Inflammatory macrophage treated with lipopolysaccharide for 4 hours (primary cell): ENCODE results near the gene ZNF660.

Source experiments
- DNase-seq: peaks from one replicate; pipeline ENCODE4 v3.0.0-alpha.2; 2020

ZNF660 gene

GRCh38 chr3:44642337-44642736, 57.6 kb downstream of the ZNF660 start:
- no peak for DNase-seq

- no peak for DNase-seq
These were observed 58.3 kb downstream of the ZNF660 start for GRCh38 chr3:44643024-44643423.

DNA sequence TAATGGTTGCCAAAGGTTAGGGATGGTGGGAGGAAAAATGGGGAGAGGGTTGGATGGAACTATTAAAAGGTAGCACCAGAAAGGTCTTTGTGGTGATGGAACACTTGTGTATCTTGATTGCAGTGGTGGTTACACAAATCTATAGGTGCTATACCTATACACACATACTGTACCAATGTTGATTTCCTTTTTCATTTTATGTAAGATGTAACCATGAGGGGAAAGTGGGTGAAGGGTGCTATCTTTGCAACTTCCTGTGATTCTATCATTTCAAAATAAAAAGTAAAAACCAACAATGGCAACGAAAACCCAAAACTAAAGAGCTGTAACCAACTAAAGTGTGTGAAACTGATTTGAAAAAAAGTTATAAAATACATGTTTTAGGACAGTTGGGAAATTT, 63.0 kb downstream of the ZNF660 start:
- no peak for DNase-seq

GRCh38 chr3:44648564-44649229, 63.9 kb downstream of the ZNF660 start, which contains the start of gene ZNF35:
Gene ZNF35 (plus strand): TSS chr3:44648732. CDS start chr3:44651068, 2,336 bp downstream.
- DNase-seq: peak; percentile 80
